Measurements from ENCODE around the gene PRKCE. TPM values are rescaled to one million over a fixed set of nuclear protein-coding genes. Genes with fewer than 3 reads are reported as not detected.

Gene PRKCE
- total RNA-seq, 2 experiments from 2014 or later = 15.4 to 16.2 TPM

GRCh38 chr2:45797451-45798230, 146.2 kb downstream of the PRKCE start:
- Mint-ChIP-seq H3K9me3 (ENCODE audit: insufficient read depth) (no peaks in the 10 kb centered on the region), H3K27me3 (ENCODE audit: low read depth) (no peaks in the 10 kb centered on the region), H3K36me3 (ENCODE audit: low read depth) (no peaks in the 10 kb centered on the region), H3K27ac (no peak overlapping the region), H3K4me1 (ENCODE audit: low read depth) (no peaks in the 10 kb centered on the region), H3K4me3 (no peak overlapping the region)
- CTCF ChIA-PET = interaction anchor here (1.1 to 2.5 kb wide), 5 partner anchors 14 to 138 kb away, joined by 4 to 12 read pairs (median 7); no protein-coding TSS in a partner anchor
- POLR2A ChIA-PET = interaction anchor here (0.7 to 0.9 kb wide), 2 partner anchors 17 to 20 kb away, joined by 3 to 4 read pairs; no protein-coding TSS in a partner anchor
- no peak for DNase-seq
- no peak for ATAC-seq

GRCh38 chr2:45799679-45800381, 148.4 kb downstream of the PRKCE start:
- no peak for ATAC-seq
- no peaks in the 10 kb centered on the region for H3K4me1 Mint-ChIP-seq (ENCODE audit: low read depth)
- no peaks in the 10 kb centered on the region for H3K9me3 Mint-ChIP-seq (ENCODE audit: insufficient read depth)
- no peak overlapping the region for H3K27ac Mint-ChIP-seq
- no peak overlapping the region for H3K4me3 Mint-ChIP-seq
- no peak for DNase-seq
- no peaks in the 10 kb centered on the region for H3K27me3 Mint-ChIP-seq (ENCODE audit: low read depth)
- ChIA-PET CTCF (no interaction called here), POLR2A (no interaction called here)
- H3K36me3 Mint-ChIP-seq (ENCODE audit: low read depth) = no peaks in the 10 kb centered on the region

DNA sequence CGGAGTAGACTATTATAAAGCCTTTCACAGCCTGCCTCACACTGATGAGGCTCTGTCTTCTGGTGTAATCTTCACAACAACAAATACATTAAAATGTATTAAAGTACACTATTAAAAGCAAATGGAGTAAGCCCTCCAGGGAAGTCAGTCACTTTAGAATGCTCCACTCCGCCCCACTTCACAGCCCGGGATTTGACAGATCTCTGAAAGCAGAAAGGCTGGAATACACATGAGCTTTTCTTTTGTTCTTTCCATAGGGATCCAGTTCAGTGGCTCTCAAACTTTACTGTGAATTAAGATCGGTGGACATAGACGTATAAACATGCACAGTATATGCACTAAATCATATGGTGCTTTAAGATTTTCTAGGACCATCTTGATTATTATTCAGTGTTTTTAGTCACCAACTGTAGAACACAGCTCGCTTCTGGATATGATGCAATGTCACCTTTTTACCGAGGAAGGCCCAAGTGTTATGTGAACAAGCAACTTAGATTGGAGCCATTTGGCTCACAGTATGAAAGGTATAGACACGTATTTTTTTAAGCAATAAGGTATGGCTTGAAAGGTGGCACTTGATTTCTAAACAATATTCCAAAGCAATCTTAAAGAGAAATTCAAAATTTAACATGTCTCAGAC, 151.1 kb downstream of the PRKCE start:
- no peaks in the 10 kb centered on the region for H3K36me3 Mint-ChIP-seq (ENCODE audit: low read depth)
- H3K9me3 Mint-ChIP-seq (ENCODE audit: insufficient read depth) = no peaks in the 10 kb centered on the region
- H3K27me3 Mint-ChIP-seq (ENCODE audit: low read depth) = no peaks in the 10 kb centered on the region
- H3K4me1 Mint-ChIP-seq (ENCODE audit: low read depth) = no peaks in the 10 kb centered on the region
- CTCF ChIA-PET = interaction anchor here (1.3 kb wide), 1 partner anchor 24 kb away, joined by 4 read pairs; no protein-coding TSS in a partner anchor
- DNase-seq = no peak
- ATAC-seq = no peak
- no peak overlapping the region for H3K4me3 Mint-ChIP-seq
- POLR2A ChIA-PET = no interaction called here
- H3K27ac Mint-ChIP-seq = no peak overlapping the region

GRCh38 chr2:45804987-45805755, 153.7 kb downstream of the PRKCE start:
- Mint-ChIP-seq H3K4me3 (no peak overlapping the region), H3K36me3 (ENCODE audit: low read depth) (no peaks in the 10 kb centered on the region), H3K9me3 (ENCODE audit: insufficient read depth) (no peaks in the 10 kb centered on the region), H3K27me3 (ENCODE audit: low read depth) (no peaks in the 10 kb centered on the region), H3K4me1 (ENCODE audit: low read depth) (no peaks in the 10 kb centered on the region), H3K27ac (no peak overlapping the region)
- no peak for DNase-seq
- ChIA-PET POLR2A (no interaction called here), CTCF (interaction anchor here (1.7 kb wide), 1 partner anchor 27 kb away, joined by 4 read pairs; no protein-coding TSS in a partner anchor)
- ATAC-seq = no peak

DNA sequence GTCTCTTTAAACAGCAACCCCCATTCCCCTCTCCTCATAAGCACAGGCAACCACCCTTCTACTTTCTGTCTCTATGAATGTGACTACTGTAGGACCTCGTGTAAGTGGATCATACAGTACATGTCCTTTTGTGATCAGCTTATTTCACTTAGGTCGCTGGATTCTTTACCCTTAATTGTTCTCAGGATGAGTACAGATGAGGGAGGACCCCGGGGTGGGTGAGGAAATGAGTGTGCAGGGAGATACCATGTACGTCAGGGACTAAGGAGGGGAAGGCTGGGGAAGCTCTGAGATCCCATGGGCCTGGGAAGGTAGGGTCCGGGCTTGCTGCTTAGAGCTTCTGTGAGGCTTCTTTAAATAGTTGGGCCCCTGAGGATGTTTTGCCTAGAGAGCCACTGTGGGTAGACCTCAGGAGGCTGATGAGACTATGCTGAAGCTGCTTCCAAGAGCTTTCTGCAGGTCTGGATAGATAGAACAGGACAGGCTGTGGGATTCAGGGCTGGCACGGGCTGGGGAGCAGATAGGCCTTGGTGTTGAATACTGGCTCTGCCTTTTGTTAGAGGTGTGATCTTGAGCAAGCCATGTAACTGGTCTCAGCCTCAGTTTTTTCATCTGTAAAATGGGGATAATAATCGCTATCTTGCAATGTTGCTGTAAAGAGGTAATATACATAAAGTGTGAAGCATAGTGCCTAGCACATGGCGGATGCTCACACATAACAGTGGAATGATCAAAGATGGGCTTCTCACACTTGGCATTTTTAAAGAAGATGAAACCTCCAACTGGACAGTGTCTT, 155.3 kb downstream of the PRKCE start:
- no peak overlapping the region for H3K27ac Mint-ChIP-seq
- H3K27me3 Mint-ChIP-seq (ENCODE audit: low read depth) = no peaks in the 10 kb centered on the region
- ChIA-PET POLR2A (no interaction called here), CTCF (no interaction called here)
- no peak overlapping the region for H3K4me3 Mint-ChIP-seq
- H3K4me1 Mint-ChIP-seq (ENCODE audit: low read depth) = no peaks in the 10 kb centered on the region
- ATAC-seq (no peak), DNase-seq (no peak)
- H3K9me3 Mint-ChIP-seq (ENCODE audit: insufficient read depth) = no peaks in the 10 kb centered on the region
- H3K36me3 Mint-ChIP-seq (ENCODE audit: low read depth) = no peaks in the 10 kb centered on the region

GRCh38 chr2:45808294-45808800, 156.9 kb downstream of the PRKCE start:
- H3K4me3 Mint-ChIP-seq = no peak overlapping the region
- ChIA-PET CTCF (interaction anchor here (1.2 kb wide), 1 partner anchor 158 kb away, joined by 5 read pairs; no protein-coding TSS in a partner anchor), POLR2A (no interaction called here)
- DNase-seq (no peak), ATAC-seq (no peak)
- H3K36me3 Mint-ChIP-seq (ENCODE audit: low read depth) = no peaks in the 10 kb centered on the region
- no peaks in the 10 kb centered on the region for H3K9me3 Mint-ChIP-seq (ENCODE audit: insufficient read depth)
- H3K4me1 Mint-ChIP-seq (ENCODE audit: low read depth) = no peaks in the 10 kb centered on the region
- no peak overlapping the region for H3K27ac Mint-ChIP-seq
- H3K27me3 Mint-ChIP-seq (ENCODE audit: low read depth) = no peaks in the 10 kb centered on the region

GRCh38 chr2:45809205-45809604, 157.7 kb downstream of the PRKCE start:
- ATAC-seq (no peak), DNase-seq (no peak)
- Mint-ChIP-seq H3K9me3 (ENCODE audit: insufficient read depth) (no peaks in the 10 kb centered on the region), H3K4me3 (no peak overlapping the region), H3K36me3 (ENCODE audit: low read depth) (no peaks in the 10 kb centered on the region), H3K27me3 (ENCODE audit: low read depth) (no peaks in the 10 kb centered on the region), H3K4me1 (ENCODE audit: low read depth) (no peaks in the 10 kb centered on the region), H3K27ac (no peak overlapping the region)
- ChIA-PET CTCF (interaction anchor here (1.2 kb wide), 1 partner anchor 159 kb away, joined by 5 read pairs; no protein-coding TSS in a partner anchor), POLR2A (no interaction called here)

- CTCF ChIA-PET = no interaction called here
- Mint-ChIP-seq H3K4me1 (ENCODE audit: low read depth) (no peaks in the 10 kb centered on the region), H3K9me3 (ENCODE audit: insufficient read depth) (no peaks in the 10 kb centered on the region), H3K27me3 (ENCODE audit: low read depth) (no peaks in the 10 kb centered on the region), H3K4me3 (no peak overlapping the region), H3K36me3 (ENCODE audit: low read depth) (no peaks in the 10 kb centered on the region), H3K27ac (no peak overlapping the region)
- DNase-seq (no peak), ATAC-seq (no peak)
- POLR2A ChIA-PET = no interaction called here
Observed at GRCh38 chr2:45812011-45812500, 160.6 kb downstream of the PRKCE start.

DNA sequence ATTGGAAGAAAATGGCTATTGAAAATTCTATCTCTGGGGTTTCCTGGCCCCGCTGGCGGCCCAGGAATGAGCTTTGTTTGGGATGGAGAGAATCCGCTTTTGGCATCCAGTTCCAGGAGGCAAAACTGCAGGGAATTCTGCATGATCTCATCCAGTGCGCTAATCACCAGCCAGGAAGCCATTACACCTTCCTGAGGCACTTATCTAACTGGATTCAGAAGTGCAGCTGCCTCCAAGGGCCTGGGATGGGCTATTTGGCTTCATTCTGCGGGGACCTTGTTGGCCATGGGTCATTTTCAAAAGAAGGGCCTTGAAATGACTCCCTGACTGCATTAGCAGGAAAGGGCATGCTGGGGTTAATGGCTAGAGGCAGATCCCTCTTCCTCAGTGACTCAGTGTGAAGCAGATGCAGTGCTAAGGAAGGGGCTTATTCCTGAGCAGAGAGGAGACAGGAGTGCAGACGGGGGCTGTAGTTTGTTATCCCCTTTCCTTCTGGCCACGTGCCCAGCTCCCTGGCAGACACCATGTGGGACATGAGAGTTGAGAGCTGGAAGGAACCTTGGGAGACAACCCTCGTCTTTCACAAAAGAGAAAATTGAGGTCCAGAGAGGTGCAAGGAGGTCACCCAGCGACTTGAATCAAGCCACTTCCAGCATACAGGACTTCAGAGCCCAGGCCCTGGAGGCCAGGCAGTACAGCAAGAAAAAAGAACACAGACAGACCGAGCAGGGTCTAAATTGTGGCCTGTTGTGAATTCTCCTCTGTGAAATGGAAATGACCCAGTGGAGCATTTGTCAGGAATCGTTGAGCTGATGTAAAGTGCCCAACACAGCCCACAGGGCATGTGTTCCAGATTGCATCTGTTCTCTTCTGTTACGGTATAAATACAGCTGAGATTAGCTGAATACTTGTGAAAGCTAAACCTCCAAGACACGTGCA, 161.8 kb downstream of the PRKCE start:
- H3K9me3 Mint-ChIP-seq (ENCODE audit: insufficient read depth) = no peaks in the 10 kb centered on the region
- CTCF ChIA-PET = interaction anchor here (1.1 kb wide), 1 partner anchor 34 kb away, joined by 3 read pairs; no protein-coding TSS in a partner anchor

GRCh38 chr2:45814488-45814887, 163.0 kb downstream of the PRKCE start:
- H3K27ac Mint-ChIP-seq = no peak overlapping the region

More for the DNA sequence above, 161.8 kb downstream of the PRKCE start:
- Mint-ChIP-seq H3K27ac (no peak overlapping the region), H3K4me3 (no peak overlapping the region), H3K27me3 (ENCODE audit: low read depth) (no peaks in the 10 kb centered on the region), H3K4me1 (ENCODE audit: low read depth) (no peaks in the 10 kb centered on the region), H3K36me3 (ENCODE audit: low read depth) (no peaks in the 10 kb centered on the region)
- POLR2A ChIA-PET = interaction anchor here (1.4 kb wide), 1 partner anchor 15 kb away, joined by 3 read pairs; no protein-coding TSS in a partner anchor
- no peak for DNase-seq
- ATAC-seq = no peak

More at GRCh38 chr2:45814488-45814887, 163.0 kb downstream of the PRKCE start:
- ChIA-PET POLR2A (interaction anchor here (1.4 kb wide), 1 partner anchor 16 kb away, joined by 3 read pairs; no protein-coding TSS in a partner anchor), CTCF (no interaction called here)
- no peaks in the 10 kb centered on the region for H3K9me3 Mint-ChIP-seq (ENCODE audit: insufficient read depth)
- ATAC-seq (no peak), DNase-seq (no peak)
- H3K4me3 Mint-ChIP-seq = no peak overlapping the region
- H3K27me3 Mint-ChIP-seq (ENCODE audit: low read depth) = no peaks in the 10 kb centered on the region
- no peaks in the 10 kb centered on the region for H3K4me1 Mint-ChIP-seq (ENCODE audit: low read depth)
- no peaks in the 10 kb centered on the region for H3K36me3 Mint-ChIP-seq (ENCODE audit: low read depth)

Measured in activated CD8-positive, alpha-beta T cell treated with anti-CD3 and anti-CD28 coated beads, Interleukin-2, amount 10 ng/mL, durations not matched to agents 7 days and 5 days (primary cell).